Measurements from ENCODE around the gene HDAC10. TPM values are rescaled to one million over a fixed set of nuclear protein-coding genes. Genes with fewer than 3 reads are reported as not detected.

The HDAC10 gene
- total RNA-seq, 2 donors from 2014 or later, result 57.2 to 62.8 TPM

DNA sequence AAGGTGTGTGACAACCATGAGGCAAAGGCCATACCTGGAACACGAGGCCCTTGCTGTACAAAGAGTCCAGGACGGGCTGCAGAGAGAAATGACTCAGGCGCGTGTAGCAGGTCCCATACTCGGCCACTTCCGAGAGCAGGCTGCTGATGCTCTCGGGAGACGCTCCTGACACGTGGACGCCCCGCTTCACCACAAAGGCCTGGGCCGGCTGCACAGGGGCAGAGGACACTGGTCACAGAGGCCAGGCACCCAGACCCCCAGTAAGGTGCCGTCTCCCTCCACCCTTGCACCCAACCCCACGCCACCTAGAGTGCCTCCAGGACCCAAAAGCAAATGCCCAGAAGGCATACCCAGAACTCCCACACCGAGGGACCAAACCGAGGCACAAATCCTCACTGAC, 21.7 kb downstream of the HDAC10 start:
- H3K4me1 ChIP-seq (ENCODE audit: control insufficient read depth, insufficient read depth, low read length), result no peaks in the 10 kb centered on the region
- no peak overlapping the region for H3K4me3 ChIP-seq (ENCODE audit: low read length)
- H3K9me3 ChIP-seq (ENCODE audit: control insufficient read depth, low read length), result no peaks in the 10 kb centered on the region
- 95 to 96% methylated on average over 4 to 16 of the region's 16 CpGs for WGBS, 2 experiments (ENCODE audit: insufficient coverage in 1 of 2, insufficient read length in 1 of 2)
- H3K36me3 ChIP-seq (ENCODE audit: control insufficient read depth, insufficient read depth, low read length), result no peaks in the 10 kb centered on the region
- Mint-ChIP-seq H3K27me3 (ENCODE audit: insufficient read depth) (no peaks in the 10 kb centered on the region), H3K36me3 (ENCODE audit: low read depth) (peaks cover 39% of the 10 kb centered on the region), H3K4me3 (no peak overlapping the region), H3K27ac (no peak overlapping the region), H3K9me3 (no peaks in the 10 kb centered on the region), H3K4me1 (no peaks in the 10 kb centered on the region)
- H3K9ac ChIP-seq (ENCODE audit: extremely low read depth, low read length, poor library complexity, severe bottlenecking), result no peak overlapping the region
- TF ChIP-seq, protein P1, sequence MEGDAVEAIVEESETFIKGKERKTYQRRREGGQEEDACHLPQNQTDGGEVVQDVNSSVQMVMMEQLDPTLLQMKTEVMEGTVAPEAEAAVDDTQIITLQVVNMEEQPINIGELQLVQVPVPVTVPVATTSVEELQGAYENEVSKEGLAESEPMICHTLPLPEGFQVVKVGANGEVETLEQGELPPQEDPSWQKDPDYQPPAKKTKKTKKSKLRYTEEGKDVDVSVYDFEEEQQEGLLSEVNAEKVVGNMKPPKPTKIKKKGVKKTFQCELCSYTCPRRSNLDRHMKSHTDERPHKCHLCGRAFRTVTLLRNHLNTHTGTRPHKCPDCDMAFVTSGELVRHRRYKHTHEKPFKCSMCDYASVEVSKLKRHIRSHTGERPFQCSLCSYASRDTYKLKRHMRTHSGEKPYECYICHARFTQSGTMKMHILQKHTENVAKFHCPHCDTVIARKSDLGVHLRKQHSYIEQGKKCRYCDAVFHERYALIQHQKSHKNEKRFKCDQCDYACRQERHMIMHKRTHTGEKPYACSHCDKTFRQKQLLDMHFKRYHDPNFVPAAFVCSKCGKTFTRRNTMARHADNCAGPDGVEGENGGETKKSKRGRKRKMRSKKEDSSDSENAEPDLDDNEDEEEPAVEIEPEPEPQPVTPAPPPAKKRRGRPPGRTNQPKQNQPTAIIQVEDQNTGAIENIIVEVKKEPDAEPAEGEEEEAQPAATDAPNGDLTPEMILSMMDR (conservative IDR thresholded peaks at IDR 0.05), result no peak
- no peaks in the 10 kb centered on the region for H3K27me3 ChIP-seq (ENCODE audit: control insufficient read depth, insufficient read depth, low read length, poor library complexity, severe bottlenecking)
- H3K27ac ChIP-seq (ENCODE audit: low read depth, low read length), result no peak overlapping the region
- DNase-seq, result no peak

DNA sequence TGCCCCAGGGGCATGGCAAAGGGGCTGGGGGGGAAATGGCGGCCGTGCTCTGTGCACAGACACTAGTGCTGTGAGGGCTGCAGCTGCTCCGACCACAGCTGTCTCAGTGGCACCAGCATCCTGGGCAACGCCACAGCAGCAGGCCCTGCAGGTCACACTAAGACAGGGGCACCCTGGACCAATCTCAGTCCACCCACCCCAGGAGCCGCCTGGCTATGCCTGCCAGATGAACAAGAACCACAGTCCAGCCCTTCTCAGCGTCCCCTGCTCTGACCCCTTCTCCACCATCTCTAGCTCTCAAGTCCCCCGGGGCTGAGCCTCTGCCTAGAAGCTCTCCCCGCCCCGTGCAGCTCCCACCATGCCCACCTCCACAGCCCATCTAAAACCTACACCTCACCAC, 22.7 kb downstream of the HDAC10 start:
- Mint-ChIP-seq H3K36me3 (ENCODE audit: low read depth) (peaks cover 38% of the 10 kb centered on the region), H3K9me3 (no peaks in the 10 kb centered on the region), H3K4me1 (no peaks in the 10 kb centered on the region), H3K4me3 (no peak overlapping the region), H3K27me3 (ENCODE audit: insufficient read depth) (no peaks in the 10 kb centered on the region), H3K27ac (peak overlapping the region; percentile 52)
- H3K9ac ChIP-seq (ENCODE audit: extremely low read depth, low read length, poor library complexity, severe bottlenecking), result no peak overlapping the region
- H3K4me1 ChIP-seq (ENCODE audit: control insufficient read depth, insufficient read depth, low read length), result no peaks in the 10 kb centered on the region
- WGBS, 2 experiments (ENCODE audit: insufficient coverage in 1 of 2, insufficient read length in 1 of 2), result 91 to 100% methylated on average over 3 to 9 of the region's 9 CpGs
- DNase-seq, result peak; percentile 18
- no peaks in the 10 kb centered on the region for H3K9me3 ChIP-seq (ENCODE audit: control insufficient read depth, low read length)
- no peaks in the 10 kb centered on the region for H3K36me3 ChIP-seq (ENCODE audit: control insufficient read depth, insufficient read depth, low read length)
- no peak overlapping the region for H3K27ac ChIP-seq (ENCODE audit: low read depth, low read length)
- no peaks in the 10 kb centered on the region for H3K27me3 ChIP-seq (ENCODE audit: control insufficient read depth, insufficient read depth, low read length, poor library complexity, severe bottlenecking)
- H3K4me3 ChIP-seq (ENCODE audit: low read length), result no peak overlapping the region
- TF ChIP-seq, protein P1 (conservative IDR thresholded peaks at IDR 0.05), result no peak

DNA sequence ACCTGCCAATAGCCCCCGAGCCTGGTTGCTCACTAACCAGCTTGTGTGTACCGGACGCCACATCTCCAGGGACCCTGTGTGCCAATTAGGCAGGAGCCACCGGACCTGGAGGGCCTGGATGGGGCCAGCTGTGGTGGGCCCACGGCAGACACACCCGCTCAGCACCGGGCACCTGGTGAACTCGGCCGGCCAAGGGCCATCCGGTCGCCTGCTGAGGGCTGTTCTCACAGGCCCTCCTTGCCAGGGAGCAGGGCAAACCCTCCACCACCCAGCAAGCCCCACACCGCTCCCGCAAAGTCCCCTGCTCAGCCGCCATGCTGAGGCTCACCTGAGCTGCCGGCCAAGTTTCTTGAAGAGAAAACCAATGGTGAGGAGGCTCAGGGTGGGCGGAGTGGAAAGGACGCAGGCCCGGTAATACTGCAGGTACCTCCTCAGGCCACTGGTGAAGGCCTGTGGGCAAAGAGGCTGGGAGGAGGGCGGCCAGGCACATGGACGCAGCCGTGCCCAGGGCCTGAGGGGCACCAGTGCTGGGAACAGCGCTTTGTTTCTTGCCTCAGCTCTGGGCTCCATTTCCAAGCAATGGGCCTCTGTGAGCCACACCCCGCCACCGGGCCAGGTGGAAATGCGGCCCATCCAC, 23.4 kb downstream of the HDAC10 start:
- no peak overlapping the region for H3K27ac Mint-ChIP-seq
- WGBS, 2 experiments (ENCODE audit: insufficient coverage in 1 of 2, insufficient read length in 1 of 2), result 91 to 98% methylated on average over 14 to 25 of the region's 25 CpGs

More for the DNA sequence above, 23.4 kb downstream of the HDAC10 start:
- no peak overlapping the region for H3K4me3 Mint-ChIP-seq
- H3K9me3 Mint-ChIP-seq, result no peaks in the 10 kb centered on the region
- TF ChIP-seq, protein P1 (conservative IDR thresholded peaks at IDR 0.05), result no peak
- H3K36me3 Mint-ChIP-seq (ENCODE audit: low read depth), result peaks cover 36% of the 10 kb centered on the region
- H3K27me3 Mint-ChIP-seq (ENCODE audit: insufficient read depth), result no peaks in the 10 kb centered on the region
- no peak overlapping the region for H3K27ac ChIP-seq (ENCODE audit: low read depth, low read length)
- peak; percentile 26 for DNase-seq
- no peaks in the 10 kb centered on the region for H3K4me1 Mint-ChIP-seq
- H3K9me3 ChIP-seq (ENCODE audit: control insufficient read depth, low read length), result no peaks in the 10 kb centered on the region
- no peak overlapping the region for H3K4me3 ChIP-seq (ENCODE audit: low read length)
- no peak overlapping the region for H3K9ac ChIP-seq (ENCODE audit: extremely low read depth, low read length, poor library complexity, severe bottlenecking)
- no peaks in the 10 kb centered on the region for H3K4me1 ChIP-seq (ENCODE audit: control insufficient read depth, insufficient read depth, low read length)
- H3K36me3 ChIP-seq (ENCODE audit: control insufficient read depth, insufficient read depth, low read length), result peaks cover 5% of the 10 kb centered on the region
- H3K27me3 ChIP-seq (ENCODE audit: control insufficient read depth, insufficient read depth, low read length, poor library complexity, severe bottlenecking), result no peaks in the 10 kb centered on the region
